DOHH2 (cell line): ENCODE measurements around the gene IFRD2.

ENCODE experiments used
- EZH2phosphoT487 ChIP-seq: fragments of 200-600 bp; sonication (generic); IDR thresholded peaks from 2 replicates; pipeline ENCODE4 v1.6.1; 2017; ENCODE audit warnings: borderline replicate concordance, mild to moderate bottlenecking, antibody characterized with exemption, low read length, moderate library complexity, mixed read lengths
- TF ChIP-seq, protein P1 (sequence below): fragments of 200-600 bp; sonication (generic); IDR thresholded peaks from one replicate; pipeline ENCODE4 v1.5.1; 2014; ENCODE audit warnings: antibody characterized with exemption, mild to moderate bottlenecking, low read depth, low read length; ENCODE audit not compliant: poor library complexity, severe bottlenecking

DNA sequence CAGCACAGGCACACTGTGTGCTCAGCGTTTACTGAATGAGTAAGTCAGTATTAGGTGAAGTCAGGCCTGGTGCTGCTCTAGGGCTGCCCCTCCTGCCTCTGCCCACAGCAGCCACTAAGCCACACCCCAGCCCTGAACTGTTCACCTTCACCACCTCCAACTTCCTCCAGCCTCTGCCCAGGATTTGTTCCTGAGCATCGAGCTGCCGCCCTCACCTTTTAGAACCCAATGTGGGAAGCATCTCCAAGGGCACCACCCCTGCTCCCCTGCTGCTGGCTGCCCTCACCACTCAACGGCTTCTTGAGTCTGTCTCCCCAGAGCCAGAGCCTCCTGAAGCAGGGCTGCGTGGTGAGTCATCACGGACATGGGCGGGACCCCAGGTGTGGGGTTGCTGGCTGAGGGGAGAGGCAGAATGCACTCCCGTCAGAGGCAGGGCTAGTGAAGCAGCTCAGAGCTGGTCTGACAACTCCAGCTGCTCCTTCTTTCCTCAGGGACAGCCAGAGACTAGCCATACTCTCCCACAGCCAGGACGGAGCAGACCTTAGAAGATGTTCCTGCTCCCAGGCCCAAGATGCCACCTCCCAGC is 24.5 kb upstream of the IFRD2 start:
- TF ChIP-seq, protein P1, sequence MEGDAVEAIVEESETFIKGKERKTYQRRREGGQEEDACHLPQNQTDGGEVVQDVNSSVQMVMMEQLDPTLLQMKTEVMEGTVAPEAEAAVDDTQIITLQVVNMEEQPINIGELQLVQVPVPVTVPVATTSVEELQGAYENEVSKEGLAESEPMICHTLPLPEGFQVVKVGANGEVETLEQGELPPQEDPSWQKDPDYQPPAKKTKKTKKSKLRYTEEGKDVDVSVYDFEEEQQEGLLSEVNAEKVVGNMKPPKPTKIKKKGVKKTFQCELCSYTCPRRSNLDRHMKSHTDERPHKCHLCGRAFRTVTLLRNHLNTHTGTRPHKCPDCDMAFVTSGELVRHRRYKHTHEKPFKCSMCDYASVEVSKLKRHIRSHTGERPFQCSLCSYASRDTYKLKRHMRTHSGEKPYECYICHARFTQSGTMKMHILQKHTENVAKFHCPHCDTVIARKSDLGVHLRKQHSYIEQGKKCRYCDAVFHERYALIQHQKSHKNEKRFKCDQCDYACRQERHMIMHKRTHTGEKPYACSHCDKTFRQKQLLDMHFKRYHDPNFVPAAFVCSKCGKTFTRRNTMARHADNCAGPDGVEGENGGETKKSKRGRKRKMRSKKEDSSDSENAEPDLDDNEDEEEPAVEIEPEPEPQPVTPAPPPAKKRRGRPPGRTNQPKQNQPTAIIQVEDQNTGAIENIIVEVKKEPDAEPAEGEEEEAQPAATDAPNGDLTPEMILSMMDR = no peak
- no peak for TF ChIP-seq EZH2phosphoT487
